NCI-H2196 (cell line): ENCODE results near the gene SLFN12L.
A peak's percentile ranks its signal among the peaks of the same experiment; 100 is the strongest.
"Not testable (repeated sequence)": the region's sequence is repeated elsewhere in the genome, so short reads cannot be mapped to it uniquely, and the experiment has no call there.

Experiments
- DNase-seq: peaks from one replicate; lab custom pipeline; 2025; ENCODE audit not compliant: unreplicated experiment; lab: John Stamatoyannopoulos, UW

The SLFN12L gene

DNA sequence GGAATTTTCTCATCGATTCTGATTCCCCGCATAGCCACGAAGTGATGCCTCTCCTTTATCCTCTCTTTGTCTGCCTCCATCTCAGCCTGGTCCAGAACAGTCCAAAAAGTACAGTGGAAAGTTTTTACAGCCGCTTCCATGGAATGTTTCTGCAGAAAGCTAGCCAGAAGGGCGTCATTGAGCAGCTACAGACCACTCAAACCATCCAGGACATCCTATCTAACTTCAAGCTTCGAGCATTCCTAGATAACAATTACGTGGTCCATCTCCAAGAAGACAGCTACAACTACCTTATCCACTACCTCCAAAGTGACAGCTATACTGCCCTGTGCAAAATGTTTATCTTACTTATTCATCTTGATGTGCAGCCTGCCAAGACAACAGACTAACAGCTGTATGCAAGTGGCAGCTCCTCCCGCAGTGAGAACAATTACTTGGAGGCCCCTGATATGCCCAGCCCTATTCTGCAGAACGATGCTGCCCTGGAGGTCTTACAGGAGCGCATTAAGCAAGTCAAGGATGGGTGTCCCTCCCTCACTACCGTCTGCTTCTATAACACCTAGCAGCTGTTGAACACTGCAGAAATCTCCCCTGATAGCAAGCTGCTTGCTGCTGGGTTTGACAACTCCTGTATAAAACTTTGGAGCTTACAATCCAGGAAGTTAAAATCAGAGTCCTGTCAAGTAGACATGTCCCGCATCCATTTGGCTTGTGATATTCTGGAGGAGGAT, 38.9 kb downstream of the SLFN12L start:
- DNase-seq: no peak

DNA sequence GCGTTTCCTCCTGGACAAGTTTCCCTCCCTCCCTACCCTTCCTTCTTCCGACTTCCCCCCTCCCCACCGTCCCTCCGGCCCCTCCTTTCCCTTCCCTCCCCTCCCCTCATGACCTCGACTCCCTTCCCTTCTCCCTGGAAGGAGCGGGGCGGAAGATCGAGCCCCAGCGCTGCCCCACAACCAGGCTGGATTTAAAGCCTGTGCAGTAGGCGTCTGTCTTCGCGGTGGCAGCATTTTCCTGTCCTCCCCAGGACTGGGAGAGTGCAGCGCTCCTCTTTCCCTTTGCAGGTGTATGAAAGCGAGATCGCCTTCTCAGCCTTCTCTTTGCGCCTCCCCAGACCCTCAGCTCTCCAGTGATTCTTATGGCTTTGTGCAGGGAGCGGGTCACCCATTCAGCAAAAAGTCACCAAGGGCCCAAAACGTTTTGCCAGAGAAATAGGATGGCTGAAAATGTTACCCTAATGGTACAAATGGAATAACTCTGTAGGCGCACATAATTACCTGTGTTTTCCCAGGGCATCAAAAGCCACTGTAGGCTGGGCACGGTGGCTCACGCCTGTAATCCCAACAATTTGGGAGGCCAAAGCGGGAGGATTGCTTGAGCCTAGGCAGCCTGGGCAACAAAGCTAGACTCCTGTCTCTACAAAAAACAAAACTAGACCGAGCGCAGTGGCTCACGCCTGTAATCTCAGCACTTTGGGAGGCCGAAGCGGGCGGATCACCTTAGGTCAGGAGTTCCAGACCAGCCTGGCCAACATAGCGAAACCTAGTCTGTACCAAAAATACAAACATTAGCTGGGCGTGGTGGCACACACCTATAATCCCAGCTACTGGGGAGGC, 40.8 kb downstream of the SLFN12L start:
- DNase-seq: no peak

DNA sequence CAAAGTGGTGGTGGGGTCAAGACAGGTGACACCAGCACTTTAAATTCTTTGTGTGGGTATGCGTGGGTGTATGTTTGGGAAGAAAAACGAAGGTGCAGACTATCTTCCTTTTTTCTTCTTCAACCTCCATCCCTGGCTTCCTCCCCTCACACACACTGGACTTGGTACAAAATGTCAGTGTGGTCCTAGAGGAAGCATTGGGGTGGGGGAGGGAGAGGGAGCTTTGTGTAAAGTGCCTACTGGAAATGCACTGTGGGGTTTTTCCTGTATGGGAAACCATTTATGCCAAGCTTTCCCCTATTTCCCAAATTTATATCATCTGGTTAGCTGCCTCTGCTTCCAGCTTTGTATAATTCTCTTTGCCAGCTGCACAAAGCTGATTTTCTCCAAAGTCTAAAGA, 44.4 kb downstream of the SLFN12L start:
- DNase-seq: no peak

DNA sequence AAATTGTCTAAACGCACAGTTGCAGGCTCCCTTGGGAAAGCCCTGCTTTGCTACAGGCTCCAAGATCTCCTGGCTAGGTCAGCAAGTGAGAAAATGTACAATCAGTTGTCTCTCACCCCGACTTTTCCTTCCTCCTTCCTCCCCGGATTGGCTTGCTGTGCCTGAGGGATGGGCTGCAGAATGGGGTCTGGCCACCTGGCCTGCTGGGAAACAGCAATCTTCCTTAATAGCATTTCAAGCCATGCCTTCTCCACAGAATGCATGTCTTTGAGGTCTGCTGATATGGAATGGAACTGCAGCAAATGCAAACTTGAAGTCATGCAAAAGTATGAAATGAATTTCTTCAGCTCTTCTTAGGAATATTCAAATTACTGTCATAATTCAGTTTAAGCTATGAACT, 46.1 kb downstream of the SLFN12L start:
- no peak for DNase-seq

DNA sequence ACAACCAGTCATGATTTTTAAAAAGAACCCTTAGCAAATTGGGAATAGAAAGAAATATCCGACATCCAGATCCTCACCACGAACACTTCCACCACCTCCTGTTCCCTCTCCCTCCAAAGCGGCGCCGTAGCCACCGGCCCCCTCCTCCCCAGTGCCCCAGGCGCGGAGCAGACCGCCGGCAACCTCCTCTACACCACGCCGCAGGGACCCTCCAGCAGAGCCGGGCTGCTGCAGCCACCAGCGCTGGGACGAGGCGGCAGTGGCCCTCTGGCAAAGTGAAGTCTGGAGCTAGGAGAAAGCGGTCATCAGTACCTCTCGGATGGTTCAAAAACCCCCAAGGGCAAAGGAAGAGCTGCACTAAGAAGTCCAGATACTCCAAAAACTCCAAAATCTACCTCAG, 47.5 kb downstream of the SLFN12L start:
- DNase-seq: no peak

DNA sequence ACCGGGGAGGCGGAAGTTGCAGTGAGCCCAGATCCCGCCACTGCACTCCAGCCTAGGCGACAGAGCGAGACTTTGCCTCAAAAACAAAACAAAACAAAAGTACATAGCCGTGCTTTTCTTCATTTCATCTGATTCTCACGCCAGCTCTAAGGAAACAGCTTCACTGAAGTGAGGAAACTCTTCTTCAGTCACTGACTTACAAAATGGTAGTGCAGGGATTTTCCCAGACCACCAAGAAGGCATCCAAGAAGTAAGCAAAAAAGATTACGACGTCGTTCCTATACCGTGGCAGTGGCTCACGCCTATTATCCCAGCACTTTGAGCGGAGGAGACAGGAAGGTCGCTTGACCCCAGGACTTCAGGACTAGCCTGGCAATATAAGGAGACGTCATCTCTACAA, 48.5 kb downstream of the SLFN12L start:
- DNase-seq: no peak

DNA sequence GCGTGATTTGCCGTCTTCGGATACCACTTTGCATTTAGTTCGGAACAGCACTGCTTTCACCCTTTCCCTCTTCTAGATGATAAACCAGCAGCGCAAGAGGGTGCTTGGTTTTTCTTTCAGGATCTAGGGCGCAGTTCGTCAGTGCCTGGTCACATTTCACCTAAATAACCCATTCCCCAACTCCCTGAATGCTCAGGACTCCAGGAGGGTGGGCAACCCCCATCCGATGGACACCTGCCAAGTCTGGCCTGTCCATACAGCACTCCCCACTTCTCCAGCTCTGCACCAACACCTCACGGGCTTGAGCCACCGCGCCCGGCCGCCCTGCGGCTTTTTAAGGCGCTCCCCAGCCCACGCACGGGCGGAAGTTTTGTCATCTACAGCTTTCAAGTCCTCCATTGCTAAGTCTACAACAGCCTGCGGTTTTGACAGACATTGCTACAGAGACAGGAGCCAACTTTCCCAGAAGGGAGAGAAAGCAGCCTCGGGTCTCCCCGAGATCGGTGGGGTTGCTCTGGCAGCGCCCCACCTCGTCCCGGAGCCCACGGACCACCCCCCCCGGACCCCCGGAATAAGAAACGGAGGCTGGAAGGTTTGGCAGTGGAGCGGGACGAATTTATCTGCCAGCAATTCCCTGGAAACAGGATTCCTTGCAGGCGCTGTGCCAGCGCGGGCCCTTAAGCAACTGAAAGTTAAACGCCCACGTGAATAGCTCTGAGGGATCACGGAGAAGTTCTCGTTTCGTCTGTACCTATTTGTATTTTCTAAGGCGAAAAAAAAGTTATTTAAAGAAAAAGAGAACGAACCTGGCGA, 50.4 kb downstream of the SLFN12L start:
- no peak for DNase-seq

DNA sequence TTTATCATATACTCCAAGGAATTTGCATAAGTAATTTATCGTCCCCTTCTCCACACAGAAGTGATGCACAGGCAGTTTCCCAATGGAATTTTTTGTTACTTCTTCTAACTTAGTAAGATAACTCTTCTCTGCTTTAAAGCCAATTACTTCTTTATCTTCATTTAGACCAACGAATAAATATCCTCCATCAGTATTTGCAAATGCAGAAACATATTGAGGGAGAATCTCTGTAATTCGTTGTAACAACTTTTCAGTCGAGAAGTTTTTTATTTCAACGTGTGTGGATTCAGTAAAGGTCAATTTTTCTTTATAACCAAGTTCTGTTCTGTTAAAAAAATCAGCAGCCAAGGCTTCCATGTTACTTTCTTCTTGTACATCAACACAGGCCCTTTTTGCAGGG, 58.2 kb downstream of the SLFN12L start:
- DNase-seq: no peak

DNA sequence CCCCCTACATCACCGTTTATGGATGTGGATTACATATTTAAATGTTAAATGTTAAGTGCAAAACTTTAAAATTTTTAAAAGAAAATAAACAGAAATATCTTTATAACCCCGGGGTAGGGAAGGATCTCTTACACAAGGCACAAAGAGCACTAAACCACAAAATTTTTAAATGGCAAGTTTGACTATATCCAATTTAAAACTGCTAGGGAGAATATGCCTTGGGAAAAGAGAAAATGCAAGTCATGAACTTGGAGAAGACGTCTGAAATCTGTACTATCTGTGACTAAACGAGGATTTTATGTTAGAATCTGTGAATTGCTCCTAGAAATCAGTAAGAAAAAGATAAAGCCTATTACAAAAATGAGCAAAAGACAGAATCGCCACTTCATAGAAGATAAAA, 60.2 kb downstream of the SLFN12L start:
- DNase-seq: no peak

DNA sequence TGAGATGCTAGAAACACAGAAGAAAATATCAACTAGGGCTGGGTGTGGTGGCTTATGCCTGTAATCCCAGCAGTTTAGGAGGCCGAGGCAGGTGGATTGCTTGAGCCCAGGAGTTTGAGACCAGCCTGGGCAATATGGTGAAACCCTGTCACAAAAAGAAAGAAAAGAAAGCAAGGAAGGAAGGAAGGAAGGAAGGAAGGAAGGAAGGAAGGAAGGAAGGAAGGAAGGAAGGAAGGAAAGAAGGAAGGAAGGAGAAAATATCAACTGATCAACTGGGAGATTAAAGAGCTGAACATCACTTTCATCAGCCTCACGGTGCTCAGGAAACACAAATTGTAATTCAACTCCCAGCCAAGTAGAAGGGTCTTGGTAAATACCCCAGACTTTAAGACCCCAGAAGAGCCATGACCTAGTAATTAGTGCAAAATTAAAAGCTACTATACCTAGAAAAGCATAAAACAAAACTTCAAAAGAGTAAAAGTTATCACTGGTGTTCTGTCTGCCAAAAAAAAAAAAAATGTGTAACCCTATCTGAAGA, 61.1 kb downstream of the SLFN12L start:
- no peak for DNase-seq

DNA sequence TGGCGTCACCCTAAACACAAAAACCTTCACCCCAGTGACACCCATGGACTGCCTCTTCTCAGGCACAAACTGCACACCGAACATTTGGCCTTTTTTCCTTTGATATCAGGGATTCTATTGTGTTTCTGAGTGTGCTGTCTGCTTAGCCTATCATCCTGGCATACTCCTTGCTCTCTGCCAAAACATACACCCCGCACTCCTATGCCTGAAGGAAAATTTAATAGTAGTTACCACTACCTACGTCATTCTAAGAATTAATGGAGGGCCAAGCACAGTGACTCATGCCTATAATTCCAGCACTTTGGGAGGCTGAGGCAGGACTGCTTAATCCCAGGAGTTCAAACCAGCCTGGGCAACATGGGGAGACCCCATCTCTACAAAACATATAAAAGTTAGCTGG, 69.0 kb downstream of the SLFN12L start:
- no peak for DNase-seq

DNA sequence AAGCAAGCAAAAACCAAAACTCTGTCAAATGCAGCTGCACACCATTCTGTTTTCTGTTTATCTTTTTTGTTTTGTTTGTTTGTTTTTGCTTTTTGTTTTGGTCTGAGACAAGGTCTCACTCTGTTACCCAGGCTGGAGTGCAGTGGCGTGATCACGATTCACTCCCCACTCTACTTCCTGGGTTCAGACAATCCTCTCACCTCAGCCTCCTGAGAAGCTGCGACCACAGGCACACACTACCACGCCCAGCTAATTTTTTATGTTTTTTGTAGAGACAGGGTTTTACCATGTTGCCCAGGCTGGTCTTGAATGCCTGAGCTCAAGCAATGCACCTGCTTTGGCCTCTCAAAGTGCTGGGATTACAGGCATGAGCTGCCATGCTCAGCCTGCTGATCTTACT, 69.7 kb downstream of the SLFN12L start:
- DNase-seq: no peak

DNA sequence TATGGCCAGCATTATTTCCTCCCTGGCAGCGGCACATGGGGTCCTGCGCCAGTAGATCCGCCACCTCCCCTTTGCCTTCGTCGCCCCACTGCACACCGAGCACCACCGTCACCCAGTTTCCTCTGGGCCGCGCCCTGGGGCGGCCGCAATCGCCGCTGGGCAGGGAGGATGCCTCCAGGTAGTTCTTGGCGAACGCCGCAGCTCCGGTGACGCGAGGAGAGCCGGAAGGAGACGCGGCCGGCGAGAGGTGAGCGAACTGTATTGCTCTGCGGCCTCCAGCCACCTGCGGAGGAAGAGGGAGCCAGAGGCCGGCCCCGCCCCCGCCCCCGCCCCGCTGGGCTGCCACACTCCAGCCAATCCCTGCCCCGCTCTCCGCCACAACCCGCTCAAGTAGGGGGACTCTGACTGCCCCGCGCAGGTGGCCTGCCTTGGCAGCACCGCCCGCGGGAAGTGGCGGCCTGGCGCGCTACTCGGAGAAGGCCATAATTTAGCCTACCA, 77.1 kb downstream of the SLFN12L start:
- peak; percentile 60 for DNase-seq

DNA sequence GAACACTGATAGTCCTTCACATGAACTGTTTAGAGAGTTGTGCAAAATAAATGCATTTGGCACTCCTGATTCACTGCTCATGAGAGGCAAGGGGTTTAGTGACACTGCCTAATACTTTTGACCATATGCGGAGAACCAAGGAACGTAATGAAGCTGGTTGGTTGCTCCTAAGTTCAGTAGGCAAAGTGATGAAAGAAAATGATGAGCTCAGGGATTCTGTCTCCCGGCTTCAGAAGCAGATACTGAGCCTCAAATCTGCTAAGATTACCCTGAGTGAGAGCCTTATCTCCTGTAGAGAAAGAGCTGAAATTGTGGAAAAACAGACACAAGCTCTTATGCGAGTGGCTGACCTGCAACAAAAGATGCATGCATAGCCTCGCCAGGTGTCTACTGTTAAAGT, 83.4 kb downstream of the SLFN12L start:
- not testable (repeated sequence) for DNase-seq

DNA sequence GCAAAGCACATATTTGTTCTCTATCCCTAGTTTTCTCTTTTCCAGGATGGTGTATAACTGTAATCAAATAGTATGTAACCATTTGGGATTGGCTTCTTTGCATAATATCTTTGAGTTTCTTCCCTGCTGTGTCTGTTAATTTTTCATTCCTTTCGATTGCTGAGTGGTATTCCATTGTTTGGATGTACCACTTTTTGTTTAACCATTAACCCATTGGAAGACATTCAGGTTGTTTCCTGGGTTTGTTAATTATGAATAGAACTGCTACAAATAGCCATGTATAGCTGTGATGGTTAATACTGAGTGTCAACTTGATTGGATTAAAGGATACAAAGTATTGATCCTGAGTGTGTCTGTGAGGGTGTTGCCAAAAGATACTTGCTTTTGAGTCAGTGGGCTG, 84.3 kb downstream of the SLFN12L start:
- no peak for DNase-seq

DNA sequence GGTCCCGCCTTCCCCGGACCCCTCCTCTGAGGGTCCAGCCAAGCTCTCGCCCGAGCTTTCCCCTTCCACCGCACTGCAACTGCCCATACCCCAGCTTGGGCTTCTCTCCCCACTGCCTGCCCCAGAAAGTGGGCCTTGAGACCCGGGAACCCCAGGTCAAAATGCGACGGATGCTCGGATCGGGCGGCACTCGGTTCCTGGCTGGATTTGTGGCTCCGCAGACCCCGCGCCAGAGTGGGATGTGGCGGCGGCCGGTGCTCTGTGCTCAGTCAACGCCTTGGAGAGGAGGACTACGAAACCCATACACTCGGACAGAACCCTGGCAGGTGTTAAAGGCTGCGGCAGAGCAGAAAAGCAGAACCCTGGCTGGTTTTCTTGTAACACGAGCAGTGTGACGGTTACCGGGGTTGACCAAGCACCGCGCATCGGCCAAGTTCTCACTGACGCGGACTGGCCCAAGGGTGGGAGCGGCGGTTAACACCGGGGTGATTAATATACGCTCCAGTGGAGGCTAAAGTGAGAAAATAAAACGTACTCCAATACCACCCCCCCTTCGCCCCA, 88.0 kb downstream of the SLFN12L start:
- DNase-seq: no peak

DNA sequence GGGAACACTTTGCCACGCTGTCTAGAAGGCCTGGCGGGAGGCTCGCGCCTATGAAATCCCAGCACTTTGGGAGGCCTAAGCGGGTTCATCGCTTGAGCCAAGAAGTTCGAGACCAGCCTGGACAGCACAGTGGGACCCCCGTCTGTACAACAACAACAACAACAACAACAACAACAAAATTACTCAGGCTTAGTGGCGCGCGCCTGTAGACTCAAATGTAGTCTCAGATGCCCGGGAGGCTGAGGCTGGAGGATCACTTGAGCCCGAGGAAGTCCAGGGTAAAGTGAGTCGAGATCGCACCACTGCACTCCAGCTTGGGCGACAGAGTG, 88.6 kb downstream of the SLFN12L start:
- DNase-seq: no peak

DNA sequence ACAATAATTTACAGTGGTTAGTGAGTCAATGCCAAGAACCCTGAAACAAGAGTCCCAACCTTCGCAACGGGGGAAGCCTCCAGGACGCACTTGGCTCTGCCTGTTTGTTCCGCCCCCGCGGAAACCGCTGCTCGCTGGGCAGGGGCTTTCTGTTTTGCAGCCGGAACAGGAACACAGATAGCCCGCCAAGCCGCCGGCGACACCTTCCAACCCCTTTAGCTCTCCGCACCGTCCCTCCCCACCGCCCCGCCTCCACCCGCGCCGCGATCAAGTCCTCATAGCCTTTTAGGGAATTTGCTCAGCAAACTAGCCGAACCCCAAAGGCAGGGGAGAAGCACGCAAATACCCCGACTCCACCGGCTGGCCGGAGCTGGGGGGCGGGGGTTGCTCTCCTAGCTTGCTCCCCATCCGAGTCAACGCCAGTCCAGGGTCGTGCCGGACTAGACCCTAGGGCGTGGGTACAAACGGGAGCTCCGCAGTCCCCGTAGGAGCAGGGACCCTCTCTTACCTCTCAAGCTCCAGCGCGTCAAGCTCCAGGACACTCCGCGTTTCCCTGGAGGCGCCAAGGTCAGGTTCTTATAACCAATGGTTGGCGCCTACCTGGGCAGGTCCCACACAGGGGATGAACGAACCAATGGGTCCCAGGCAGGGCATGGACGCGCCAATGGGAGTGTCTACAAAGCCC, 89.1 kb downstream of the SLFN12L start, which contains the start of gene SLFN13:
TSS of gene SLFN13 (minus strand) at position 553 of the 685 bp plus-strand sequence. CDS start 3,086 bp downstream, outside the sequence.
- DNase-seq: peak; percentile 82

DNA sequence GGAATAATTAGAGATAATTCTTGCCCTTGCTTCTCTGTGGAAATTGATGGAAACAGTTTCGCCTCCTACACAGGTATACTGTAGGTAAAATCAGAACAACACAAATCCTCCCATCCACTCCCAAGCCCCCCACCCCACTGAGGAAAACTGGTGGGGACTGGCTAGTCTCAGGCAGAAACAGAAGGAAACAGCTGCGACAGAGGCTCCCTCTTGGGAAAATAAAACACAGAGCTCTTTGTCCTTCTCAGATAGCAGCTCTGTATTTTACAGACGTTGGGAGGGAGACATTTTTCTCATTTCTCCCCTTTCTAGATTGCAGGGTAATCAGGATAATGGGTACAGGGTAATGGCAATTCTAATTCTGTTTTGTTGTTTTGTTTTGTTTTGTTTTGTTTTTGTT, 90.0 kb downstream of the SLFN12L start:
- no peak for DNase-seq

DNA sequence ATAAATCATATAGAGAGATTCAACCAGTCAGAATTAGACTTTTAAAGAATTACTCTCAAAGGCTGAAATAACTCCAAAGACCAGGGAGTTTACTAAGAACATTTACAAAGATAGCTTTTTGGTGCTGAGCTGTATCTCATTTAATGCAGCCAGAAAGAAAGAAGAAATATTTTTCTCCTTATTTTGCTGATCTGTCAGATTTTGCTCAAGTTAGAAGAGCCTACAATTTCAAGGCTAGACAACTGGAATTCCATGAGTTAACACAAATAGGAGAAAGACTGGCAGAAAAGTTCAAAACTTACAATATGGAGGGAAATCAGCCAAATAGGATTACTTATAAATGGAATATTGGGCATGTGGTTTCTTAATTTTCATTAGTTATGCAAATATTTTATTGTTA, 99.0 kb downstream of the SLFN12L start:
- DNase-seq: no peak
